ENCODE results near the gene VPS41.

Gene VPS41

GRCh38 chr7:38727184-38727940, 181.6 kb downstream of the VPS41 start:
- DNase-seq (ENCODE audit: low read depth), result no peak

GRCh38 chr7:38723327-38723726, 185.7 kb downstream of the VPS41 start:
- no peak for DNase-seq (ENCODE audit: low read depth)

- no peak for DNase-seq (ENCODE audit: low read depth)
Observed at GRCh38 chr7:38716397-38716796, 192.6 kb downstream of the VPS41 start.

DNA sequence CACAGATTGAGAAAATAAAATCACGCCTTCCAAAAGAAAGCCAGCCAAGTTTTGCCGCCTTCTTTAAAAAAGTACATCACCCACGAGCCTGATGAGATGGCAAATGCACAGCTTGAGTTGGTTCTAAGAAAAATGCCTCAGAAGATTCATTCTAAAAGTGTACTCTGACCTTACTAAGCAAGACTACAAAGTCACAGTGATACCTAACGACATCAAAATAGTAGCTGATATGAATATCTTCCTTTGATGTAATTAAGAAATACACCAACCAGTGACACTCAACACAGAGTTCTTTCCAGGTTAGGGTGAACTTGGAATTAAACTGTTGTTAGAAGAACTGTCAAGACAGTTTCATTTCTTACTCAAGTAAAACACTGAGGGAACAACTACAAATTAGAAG, 199.9 kb downstream of the VPS41 start:
- no peak for DNase-seq (ENCODE audit: low read depth)

GRCh38 chr7:38704751-38705150, 204.2 kb downstream of the VPS41 start:
- no peak for DNase-seq (ENCODE audit: low read depth)

GRCh38 chr7:38704041-38704547, 204.9 kb downstream of the VPS41 start:
- DNase-seq (ENCODE audit: low read depth), result no peak

DNA sequence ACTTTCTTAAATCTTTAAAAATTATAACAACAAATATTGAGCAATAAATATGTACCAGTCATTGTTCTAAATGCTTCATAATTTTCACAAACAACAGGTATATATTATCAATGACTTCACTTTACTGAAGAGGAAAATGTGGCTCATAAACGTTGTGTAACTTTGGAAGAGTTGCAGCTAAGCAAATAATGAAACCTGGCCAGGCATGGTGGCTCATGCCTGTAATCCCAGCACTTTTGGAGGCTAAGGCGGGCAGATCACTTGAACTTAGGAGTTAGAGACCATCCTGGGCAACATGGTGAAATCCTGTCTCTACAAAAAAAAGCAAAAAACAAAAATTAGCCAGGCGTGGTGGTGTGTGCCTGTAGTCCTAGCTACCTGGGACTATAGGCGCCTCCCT, 205.9 kb downstream of the VPS41 start:
- DNase-seq (ENCODE audit: low read depth), result no peak

GRCh38 chr7:38702002-38702535, 206.9 kb downstream of the VPS41 start:
- no peak for DNase-seq (ENCODE audit: low read depth)

GRCh38 chr7:38700116-38700515, 208.9 kb downstream of the VPS41 start:
- DNase-seq (ENCODE audit: low read depth), result no peak

DNA sequence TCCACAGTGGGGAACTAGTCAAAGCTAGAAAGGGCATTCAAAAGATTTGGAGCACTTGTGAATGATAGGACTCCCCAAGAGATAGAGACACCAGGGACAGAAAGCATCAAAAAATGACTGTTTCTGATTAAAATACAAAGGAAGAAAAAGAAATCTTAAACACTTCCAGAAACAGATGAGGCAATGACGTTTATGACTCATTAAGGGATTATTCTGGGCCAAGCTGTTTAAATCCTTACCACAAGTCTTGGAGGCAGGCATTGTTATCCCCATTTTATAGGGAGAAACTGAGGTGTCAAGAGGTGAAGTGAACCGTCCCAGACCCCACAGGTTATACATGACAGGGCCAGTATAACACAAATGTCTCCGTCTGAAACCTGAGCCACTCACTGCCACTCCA, 209.5 kb downstream of the VPS41 start:
- no peak for DNase-seq (ENCODE audit: low read depth)

DNA sequence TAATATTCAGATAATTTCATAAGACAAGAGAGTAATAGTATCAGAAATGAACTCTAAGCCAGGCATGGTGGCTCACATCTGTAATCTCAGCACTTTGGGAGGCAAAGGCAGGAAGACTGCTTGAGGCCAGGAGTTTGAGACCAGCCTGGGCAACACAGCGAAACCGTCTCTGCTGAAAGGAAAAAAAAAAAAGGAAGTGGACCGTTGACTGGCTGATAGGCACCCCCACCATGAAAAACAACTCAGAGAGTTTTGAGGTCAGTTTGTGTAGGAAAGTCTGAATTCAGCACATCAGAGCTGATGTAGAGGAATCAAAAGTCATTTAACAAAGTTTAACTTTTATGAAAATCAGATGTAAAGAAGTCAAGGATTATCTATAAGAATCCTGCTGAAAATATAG, 214.7 kb downstream of the VPS41 start:
- DNase-seq (ENCODE audit: low read depth), result no peak

GRCh38 chr7:38686888-38687287, 222.1 kb downstream of the VPS41 start:
- no peak for DNase-seq (ENCODE audit: low read depth)

DNA sequence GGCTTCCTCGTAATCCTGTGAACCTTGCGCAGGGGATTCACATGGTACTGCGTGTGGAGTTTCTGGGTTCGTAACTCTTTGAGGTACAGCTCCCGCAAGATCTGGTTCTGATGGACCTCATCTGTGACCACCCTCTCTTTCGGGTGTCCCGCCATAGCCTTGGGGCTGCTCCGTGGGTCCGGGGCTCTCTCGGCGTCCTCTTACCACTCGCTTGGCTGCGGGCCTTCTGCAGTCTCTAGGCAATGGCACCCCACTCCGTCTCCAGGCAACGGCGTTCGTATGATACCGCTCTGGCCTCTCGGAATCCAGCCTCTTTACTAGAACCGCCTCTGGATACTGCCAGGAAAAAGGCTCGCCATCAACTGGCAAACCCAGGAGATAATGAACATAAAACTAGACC, 223.1 kb downstream of the VPS41 start:
- no peak for DNase-seq (ENCODE audit: low read depth)

DNA sequence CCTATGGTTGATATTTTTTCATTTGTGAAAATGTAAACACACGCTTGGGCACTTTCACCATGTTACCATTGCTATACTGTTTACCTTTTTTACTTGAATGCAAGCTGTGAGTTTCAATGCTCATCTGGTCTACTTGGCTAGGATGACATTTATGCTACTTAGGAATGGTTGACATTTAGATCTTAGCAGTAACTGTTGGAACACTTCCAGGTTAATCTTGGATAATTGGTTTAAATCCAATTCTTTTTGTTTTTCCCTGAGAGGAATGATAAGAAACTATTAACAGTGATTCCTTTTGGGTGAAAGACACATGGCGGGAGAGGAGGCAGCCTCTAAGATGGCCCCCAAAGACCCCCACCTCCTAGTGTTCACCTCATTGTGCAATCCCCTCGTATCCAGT, 226.4 kb downstream of the VPS41 start:
- DNase-seq (ENCODE audit: low read depth), result no peak

GRCh38 chr7:38681882-38682281, 227.1 kb downstream of the VPS41 start:
- no peak for DNase-seq (ENCODE audit: low read depth)

- DNase-seq (ENCODE audit: low read depth), result no peak
Observed at GRCh38 chr7:38679419-38679818, 229.6 kb downstream of the VPS41 start.

DNA sequence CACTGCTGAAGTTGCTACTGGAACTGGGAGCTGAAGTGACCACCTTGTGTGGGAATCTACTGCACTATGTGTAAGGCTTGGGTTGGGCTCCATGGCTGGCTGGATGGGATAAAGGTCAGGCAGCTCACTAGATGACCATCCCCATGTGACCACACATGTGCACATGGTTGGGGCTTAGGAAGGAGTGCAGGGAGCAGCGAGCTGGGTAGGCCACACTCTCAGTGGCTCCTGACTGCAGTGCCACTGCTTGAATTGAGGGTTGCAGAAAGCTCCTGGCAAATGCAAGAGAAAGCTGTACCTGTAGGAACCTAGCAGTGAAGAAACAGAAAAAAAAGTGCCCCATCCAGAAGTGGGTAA, 230.3 kb downstream of the VPS41 start:
- DNase-seq (ENCODE audit: low read depth), result no peak

GRCh38 chr7:38677981-38678697, 230.9 kb downstream of the VPS41 start:
- no peak for DNase-seq (ENCODE audit: low read depth)

GRCh38 chr7:38675494-38676106, 233.4 kb downstream of the VPS41 start:
- no peak for DNase-seq (ENCODE audit: low read depth)

GRCh38 chr7:38674513-38674912, 234.5 kb downstream of the VPS41 start:
- no peak for DNase-seq (ENCODE audit: low read depth)

DNA sequence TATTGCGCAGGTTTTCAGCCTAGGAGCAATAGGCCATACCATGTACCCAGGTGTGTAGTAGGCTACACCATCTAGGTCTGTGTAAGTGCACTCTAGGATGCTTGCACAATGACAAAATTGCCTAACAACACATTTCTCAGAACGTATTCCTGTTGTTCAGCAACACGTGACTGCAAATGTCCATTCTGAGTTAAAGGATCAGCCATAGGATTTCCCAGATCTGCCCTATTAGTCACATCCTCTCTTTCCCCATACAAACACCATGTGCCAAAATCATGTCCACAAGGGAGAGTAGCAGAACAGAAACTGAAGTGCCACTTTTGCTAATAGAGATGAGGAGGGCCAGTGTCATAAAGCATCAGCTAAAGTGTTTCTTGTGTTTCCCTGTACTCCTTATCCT, 235.2 kb downstream of the VPS41 start:
- DNase-seq (ENCODE audit: low read depth), result no peak
